ENCODE results near the gene AJAP1.

DNA sequence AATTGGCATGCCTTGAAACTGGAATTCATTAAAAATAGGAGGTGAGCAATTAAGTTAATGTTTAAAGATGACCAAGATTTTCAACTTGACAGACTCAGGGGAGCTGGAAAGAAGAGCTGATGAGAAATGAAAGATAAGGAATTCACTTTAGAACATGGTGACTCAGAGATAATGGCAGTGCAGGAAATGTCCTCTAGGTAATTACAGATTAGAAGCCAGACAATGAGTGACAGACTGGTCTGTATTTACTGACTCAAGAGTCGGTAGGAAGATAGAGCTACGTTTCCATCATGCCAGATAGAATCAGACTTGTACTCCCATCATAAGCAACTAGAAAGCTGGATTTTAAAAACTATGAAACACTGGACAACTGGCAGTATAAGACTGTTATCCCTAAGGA, 151.6 kb downstream of the AJAP1 start:
- TF ChIP-seq ZFX (IDR thresholded peaks at IDR 0.05), result no peak
- TF ChIP-seq, protein P1, sequence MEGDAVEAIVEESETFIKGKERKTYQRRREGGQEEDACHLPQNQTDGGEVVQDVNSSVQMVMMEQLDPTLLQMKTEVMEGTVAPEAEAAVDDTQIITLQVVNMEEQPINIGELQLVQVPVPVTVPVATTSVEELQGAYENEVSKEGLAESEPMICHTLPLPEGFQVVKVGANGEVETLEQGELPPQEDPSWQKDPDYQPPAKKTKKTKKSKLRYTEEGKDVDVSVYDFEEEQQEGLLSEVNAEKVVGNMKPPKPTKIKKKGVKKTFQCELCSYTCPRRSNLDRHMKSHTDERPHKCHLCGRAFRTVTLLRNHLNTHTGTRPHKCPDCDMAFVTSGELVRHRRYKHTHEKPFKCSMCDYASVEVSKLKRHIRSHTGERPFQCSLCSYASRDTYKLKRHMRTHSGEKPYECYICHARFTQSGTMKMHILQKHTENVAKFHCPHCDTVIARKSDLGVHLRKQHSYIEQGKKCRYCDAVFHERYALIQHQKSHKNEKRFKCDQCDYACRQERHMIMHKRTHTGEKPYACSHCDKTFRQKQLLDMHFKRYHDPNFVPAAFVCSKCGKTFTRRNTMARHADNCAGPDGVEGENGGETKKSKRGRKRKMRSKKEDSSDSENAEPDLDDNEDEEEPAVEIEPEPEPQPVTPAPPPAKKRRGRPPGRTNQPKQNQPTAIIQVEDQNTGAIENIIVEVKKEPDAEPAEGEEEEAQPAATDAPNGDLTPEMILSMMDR (IDR thresholded peaks at IDR 0.05 in 2 of 3, conservative IDR thresholded peaks at IDR 0.05 in 1 of 3; ENCODE audit: borderline replicate concordance in 1 of 3, insufficient read depth in 1 of 3, low read depth in 2 of 3, low read length in 2 of 3), result no peak
- TF ChIP-seq JUND (IDR thresholded peaks at IDR 0.05), result no peak

Measured in HCT116 (cell line).